NCI-H2196 treated with DMSO at 0.1 percent for 48 hours (cell line): ENCODE measurements around the gene CCDC192.
"Not testable (repeated sequence)": the region's sequence is repeated elsewhere in the genome, so short reads cannot be mapped to it uniquely, and the experiment has no call there.

Experiments used
- DNase-seq: peaks from one replicate; lab custom pipeline; 2025; ENCODE audit not compliant: unreplicated experiment; lab: John Stamatoyannopoulos, UW

CCDC192 gene

DNA sequence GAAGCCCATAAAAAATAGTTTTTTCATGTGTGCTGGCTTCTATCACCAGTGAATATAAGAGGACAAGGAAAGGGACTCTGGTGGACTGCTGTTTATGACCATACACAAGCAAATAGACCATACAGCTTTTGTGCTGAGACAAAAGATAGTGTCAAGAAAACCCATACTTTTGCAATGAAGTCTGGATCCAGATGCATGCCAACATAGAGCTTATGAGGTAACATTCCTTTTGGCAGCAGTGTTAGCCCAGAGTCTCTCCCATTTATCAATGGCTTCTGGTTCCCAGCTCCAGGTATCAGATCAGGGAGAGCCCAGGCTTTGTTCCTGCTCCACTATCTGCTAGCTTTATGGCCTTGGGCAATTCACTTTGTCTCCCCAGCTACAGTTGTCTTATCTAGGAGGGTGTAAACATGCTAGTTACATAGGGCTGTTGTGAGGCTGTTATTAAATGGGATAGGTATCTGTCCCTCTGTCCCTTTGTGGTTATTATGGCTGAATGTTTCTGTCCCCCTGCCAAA, 55.6 kb downstream of the CCDC192 start:
- DNase-seq, result no peak

DNA sequence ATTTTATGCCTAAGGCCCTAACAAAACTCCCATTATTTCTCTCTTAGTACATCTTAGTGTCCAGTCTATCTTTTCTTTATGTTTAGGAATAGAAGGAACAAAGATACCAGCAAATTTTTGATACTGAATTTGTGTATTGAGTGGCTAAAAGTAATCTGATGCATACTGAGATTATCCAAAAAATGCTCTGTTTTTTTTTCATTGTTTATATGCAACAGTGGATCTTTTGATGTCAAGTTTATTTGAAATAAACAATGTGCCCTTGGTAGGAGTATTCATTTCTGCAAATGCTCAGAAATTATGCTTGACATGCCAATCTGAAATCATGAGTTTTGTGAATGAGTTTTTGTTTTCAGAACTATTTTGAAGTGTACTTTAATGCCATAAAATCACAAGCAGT, 58.7 kb downstream of the CCDC192 start:
- no peak for DNase-seq

DNA sequence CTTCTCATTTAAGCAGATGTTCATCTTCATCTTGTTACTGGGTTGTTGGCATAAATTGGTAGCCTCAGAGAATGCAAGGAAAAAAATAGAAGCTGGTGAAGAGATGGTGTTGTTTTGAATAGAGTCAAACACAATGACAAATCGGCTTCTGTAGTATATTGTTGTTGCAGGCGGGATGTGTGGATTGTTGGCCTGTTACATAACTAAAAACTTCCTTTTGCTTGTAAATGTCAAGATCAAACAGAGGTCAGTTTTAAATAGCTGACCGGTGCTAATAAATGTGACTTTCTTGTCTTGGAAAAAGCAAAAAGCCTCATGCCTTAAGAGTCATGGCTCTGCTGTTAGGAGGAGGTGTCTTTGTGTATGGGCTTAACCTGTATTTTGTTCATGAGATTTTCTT, 59.2 kb downstream of the CCDC192 start:
- DNase-seq, result no peak

DNA sequence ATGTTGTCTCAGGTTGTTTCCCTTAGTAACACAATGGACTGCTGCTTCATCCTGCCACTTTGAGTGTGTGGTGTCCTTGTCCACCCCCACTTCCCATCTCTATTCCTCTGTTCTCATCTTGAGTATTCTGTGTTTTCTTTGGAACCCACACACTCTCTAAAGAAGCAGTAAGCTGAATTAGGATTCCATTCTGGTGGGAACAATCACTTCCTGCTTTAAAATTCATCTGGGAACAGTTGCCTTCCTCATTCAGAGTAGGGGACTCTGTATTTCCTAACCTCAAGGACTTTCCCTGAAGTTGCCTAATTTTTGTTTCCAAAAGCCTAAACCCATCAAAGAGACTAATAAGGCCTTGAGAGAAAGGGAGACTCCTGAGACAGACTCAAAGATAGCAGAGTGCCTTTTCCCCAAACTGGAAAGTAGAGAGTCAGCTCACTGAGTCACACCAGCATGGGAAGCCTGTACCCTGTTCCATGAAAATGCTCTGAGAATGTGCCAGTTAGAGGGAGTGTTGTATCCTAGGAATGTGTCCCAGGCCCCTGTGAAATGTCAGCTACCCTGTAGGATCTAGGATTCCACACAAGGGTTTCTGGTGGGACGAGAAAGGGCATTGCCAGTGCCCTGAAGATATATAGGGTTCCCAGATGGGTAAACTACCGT, 63.6 kb downstream of the CCDC192 start:
- DNase-seq, result no peak

DNA sequence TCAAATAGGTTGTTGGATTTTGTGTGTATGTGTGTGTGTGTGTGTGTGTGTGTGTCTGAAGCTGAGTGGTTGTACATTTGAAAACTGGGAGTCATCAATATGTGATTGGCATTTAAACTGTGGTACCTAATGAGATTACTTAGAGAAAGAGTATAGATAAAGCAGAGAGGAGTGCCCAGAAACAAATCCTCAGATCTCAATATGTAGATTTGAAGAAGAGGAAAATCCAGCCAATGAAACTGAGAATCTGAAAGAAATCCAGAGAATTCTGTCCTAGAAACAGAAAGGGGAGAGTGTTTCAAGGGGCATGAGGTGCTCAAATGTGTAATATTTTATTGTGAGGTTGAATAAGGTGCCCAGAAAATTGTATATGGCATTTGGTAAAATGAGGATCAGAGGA, 66.2 kb downstream of the CCDC192 start:
- DNase-seq, result no peak

DNA sequence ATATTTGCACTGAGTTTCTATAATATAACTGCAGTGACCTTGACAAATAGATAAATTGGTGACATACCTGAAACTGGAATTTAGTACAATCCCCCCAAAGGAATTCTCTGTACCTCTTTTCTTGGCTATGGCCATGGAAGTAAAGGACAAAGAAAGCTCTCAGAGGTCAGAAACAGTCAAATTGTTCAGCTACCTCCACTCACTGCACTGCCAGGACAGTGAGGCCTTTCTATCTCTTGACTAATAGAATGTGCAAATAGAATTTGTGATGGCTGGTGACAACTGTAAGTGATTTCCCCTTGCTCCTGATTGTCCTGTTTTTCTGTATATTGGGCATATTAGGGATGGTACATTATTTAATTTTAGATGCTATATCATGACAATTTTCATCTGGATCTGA, 67.1 kb downstream of the CCDC192 start:
- DNase-seq, result no peak

DNA sequence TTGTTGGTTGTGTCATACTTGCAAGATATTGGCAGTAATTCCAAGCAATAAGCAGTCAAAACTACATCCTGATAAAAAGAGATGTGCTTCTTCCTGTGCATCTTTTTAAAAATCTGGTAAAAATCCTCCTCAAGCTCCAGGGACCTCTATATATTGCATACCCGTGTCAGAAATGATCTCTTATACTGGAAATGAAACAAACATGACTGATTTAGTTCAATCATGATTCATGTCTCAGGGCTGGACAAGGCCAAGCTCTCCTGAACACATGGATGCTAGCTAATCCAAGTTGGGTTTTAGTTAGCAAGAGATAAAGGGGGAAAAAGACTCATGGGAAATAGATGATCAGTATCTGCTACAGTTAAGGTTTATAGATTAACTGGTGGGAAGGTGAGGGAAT, 69.3 kb downstream of the CCDC192 start:
- no peak for DNase-seq

DNA sequence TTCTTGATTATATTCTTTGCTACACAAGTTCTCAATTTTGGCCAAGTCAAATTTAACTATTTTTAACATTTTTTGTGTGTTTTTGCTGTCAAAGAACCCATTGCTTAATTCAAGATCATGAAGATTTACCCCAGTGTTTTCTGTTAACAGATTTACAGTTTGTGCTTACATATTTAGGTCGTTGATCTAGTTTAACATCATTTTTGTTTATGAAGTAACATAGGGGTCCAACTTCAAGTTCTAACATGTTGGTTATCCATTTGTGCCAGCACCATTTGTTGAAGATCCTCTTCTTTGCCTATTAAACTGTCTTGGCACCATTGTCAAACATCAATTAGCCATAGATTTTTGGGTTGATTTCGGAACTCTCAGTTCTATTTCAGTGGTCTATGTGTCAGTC, 71.0 kb downstream of the CCDC192 start:
- DNase-seq, result no peak

DNA sequence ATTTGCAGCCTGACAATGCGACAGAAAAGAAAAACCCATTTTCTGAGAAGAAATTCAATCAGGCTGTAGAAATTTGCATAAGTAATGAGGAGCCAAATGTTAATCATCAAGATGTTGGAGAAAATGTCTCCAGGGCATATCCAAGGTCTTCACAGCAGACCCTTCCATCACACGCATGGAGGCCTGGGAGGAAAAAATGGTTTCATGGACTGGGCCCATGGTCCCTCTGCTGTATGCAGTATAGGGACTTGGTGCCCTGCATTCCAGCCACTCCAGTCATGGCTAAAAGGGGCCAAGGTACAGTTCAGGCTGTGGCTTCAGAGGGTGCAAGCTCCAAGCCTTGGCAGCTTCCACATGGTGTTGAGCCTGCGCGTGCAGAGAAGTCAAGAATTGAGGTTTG, 73.3 kb downstream of the CCDC192 start:
- DNase-seq, result no peak

DNA sequence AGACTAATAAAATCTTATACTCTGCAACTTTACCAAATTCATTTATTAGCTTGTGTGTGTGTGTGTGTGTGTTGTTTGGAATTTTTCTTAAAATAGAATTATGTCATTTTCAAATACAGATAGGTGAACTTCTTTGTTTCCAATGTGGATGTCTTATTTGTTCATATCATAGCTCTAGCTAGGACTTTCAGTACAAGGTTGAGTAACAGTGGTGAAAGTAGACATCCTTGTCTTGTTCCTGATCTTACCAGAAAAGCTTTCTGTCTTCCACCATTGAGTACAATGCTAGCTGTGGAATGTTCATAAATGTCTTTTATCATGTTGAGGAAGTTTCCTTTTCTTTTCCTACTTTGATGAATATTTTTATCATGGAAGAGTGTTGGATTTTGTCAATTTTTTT, 74.8 kb downstream of the CCDC192 start:
- no peak for DNase-seq

DNA sequence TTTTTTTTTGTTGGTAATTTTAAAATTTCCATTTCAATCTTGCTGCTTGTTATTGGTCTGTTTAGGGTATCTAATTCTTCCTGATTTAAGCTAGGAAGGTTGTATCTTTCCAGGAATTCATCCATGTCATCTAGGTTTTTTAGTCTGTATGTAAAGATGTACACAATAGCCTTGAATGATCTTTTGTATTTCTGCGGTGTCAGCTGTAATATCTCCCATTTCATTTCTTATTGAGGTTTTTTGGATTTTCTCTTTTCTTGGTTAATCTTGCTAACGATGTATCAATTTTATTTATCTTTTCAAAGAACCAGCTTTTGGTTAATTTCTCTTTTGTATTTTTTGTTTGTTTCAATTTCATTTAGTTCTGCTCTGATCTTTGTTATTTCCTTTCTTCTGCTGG, 79.3 kb downstream of the CCDC192 start:
- DNase-seq, result not testable (repeated sequence)

DNA sequence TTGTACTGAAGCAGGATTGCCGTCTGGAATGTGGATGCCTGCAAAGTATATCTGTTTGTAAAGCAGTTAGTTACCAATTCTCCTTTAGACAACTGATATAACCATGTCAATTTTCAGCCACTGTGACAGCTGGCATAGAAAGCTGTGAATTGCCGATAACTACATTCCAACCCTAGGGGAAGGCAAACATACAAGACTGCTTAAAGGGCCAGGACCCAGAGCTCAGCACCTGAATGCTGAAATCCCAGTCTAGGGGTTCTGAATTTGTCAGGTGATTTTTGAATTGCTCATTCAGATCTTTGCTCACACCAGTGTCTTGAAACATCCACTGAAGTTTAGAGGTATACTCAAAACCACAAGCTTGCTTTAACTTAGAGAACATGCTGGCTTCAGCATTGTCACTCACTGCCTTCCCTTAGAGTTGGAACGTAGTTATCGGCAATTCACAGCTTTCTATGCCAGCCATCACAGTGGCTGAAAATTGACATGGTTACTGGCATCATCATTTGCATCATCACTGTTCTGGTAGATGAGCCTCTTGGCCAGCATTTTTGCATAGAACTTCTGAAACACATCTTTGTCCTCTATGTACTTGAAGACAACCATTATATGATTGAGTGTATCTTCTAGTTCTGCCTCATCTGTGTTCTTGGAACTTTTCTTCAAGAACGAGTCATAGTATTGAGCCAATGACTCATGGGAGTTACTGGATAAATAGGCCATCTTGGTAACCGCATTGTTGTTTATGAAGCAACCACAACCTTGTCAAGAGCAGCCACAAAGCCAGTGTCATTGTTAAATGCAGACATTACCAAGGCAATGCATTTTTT, 82.1 kb downstream of the CCDC192 start:
- DNase-seq, result no peak

DNA sequence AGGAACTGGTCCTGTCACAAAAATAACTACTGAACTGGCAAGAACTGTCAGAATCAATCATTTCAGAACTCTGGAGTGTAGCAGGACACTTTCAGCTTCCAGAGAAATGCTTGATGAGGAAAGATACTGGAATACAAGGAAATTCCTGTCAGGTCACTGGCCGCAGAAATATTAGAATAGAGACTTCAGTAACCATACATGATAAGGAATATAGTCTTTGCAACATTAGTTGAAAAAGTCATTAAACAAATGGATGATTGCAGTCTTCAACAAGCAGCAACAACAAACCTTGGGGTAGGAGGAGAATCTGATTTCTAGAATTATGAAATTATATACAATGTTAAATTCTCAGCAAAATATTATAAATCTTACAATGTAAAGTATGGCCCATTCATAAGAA, 88.2 kb downstream of the CCDC192 start:
- no peak for DNase-seq

DNA sequence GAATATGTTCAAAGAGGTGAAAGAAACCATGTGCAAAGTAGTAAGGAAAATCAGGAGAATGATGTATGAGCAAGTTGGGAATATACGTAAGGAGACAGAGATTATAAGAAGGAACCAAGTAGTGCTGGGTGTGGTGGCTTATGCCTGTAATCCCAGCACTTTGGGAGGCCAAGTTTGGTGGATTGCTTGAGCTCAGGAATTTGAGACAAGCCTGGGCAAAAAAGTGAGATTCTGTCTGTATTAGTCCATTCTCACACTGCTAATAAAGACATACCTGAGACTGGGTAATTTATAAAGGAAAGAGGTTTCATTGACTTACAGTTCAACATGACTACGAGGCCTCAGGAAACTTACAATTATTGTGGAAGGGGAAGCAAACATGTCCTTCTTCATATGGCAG, 88.7 kb downstream of the CCDC192 start:
- not testable (repeated sequence) for DNase-seq

DNA sequence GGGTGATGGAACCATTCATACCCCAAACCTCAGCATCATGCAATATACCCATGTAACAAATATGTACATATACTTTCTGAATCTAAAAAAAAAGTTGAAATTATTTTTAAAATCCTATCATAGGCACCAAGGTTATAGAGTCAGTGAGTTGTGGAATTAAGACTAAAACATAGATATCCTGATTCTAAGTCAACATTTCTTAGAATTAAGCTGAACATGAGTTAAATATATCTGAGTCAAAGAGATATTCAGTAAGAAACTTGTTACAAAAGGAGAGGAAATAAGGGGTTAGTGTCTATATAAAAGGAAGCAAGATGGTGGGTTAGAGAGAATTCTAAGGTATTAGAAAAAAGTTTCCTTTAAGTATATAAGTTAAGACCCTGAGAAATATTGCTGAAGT, 89.9 kb downstream of the CCDC192 start:
- DNase-seq, result no peak

DNA sequence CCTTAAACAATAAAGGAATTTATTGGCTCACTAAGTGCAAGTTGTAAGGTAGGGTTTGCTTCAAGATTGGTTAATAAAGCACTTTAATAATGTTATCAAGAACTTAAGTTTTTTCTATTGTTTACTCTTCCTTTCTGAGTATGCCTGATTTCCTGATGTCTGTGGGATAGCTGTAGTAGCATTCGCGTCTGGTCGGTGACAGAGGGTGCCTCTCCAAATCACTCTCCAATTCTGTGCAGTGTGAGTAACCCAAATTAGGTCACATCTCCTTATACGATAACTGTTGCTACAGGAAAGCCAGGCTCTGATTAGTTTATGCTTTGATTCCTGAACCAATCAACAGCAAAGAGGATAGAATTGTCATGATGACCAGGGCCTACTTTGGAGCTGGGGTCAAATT, 90.7 kb downstream of the CCDC192 start:
- DNase-seq, result no peak

DNA sequence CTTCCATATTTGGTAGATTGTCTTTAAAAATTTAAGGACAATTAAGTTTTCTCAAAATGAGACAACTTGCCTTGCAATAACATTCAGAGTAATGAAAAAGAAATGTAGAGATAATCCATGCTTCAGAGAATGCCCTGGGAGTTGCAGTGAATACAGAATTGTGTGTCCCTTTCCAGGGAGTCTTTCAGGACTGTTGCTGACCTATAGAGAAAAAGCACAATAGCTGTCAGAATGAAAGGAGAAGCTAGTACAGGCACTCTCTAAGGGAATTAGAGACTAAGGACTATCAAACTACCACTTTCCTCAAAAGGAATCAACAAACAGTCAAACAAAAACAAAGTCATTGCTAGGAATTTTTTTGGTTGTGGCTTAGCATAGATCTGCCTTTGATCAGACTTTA, 93.0 kb downstream of the CCDC192 start:
- no peak for DNase-seq

DNA sequence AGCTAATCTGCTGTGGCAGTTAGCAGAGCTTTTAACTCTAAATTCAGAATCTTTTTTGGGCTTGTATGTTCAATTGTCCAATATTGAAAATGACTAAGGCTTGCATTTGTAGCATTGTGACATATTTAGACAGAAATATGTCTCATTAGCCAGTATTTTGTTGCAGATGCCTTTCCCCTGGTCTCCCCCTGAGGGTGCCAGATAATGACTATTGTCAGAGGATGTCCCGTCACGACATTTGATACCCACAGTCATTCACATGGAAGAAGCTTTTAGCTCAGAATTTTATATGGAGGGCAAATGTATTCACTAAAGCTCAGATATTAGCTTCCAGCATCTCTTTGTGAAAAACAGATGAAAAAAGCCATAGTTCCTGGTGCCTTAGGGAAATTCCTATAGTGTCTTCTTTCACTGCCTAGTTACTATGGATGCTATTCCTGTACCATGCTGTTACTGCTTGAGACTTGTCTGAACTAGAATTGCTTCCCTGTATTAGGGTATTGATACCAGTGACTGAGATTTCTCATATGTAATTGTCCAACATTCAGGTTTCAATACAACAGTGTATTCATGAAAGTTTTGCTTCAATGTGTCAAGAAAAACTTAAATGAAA, 96.2 kb downstream of the CCDC192 start:
- DNase-seq, result no peak

DNA sequence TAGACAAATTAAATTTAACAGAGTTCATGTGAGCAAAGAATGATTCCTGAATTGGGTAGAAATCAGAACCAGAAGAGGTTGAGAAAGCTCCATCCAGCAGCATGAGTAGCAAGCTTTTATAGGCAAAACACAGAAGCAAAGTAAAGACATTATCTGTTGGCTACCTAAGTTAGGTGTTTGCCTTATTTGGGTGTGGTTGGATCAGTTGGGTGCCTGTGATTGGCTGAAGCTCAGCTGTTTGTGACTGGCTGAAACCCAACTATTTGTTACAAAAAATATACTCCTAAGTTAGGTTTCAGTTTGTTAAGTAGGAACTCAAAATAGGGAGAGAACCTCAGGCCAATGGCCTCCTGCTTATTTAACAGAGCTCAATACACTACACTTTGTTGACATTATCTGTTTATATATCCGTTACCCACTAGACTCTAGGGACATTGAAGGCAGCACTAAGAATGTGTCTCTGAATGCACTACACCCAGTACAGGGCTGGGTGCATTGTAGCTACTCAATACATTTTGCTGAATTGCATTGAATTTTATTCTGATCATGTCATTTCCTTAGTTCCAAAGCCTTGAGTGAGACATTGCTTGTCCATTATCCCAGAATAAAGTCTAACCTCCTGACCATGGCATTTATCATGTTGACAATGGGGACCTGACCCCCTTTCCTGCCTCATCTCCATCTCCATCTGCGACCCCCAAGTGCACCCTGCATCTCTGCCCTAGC, 98.7 kb downstream of the CCDC192 start:
- no peak for DNase-seq

DNA sequence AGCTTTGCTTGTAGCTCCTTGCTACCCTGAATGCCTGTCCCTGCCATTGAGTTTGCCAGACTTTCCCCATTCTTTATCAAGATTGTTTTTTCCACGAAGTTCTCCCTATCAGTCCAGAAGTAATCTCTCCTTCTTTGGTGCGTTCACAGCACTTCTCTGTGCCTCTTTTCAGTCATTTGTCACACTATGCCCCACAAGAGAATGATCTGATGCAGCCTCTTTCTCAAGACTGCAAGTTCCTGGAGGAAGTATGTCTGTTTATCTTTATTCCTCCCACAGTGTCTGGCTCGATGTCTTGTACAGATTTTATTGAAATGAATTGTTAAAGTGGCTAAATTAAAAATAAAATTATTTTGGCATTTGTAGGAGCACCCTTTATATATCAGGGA, 99.3 kb downstream of the CCDC192 start:
- no peak for DNase-seq

DNA sequence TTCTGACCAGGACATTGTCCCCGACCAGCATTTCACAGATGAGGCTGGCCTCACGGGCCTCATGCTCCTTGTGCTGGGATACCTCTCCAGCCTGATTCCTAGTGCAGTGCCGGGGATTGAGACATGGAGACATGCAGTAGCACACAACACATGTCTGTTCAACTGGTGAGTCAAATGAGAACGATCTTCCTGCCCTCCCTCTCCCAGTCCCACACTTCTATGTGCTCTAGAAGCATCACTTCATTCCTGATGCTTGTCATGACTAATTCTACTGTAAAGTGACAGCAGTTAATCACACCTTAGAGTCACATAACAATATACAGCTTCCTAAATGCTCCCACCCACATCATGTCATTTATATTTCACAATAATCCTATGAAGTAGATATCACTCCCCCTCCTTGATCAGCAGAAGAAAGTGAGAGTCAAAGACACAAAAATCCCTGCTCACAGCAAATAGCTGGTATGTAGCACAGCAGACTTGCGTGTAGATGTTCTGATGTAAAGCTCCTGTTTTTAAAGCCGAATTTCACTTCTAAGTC, 101.8 kb downstream of the CCDC192 start:
- DNase-seq, result no peak
